Measurements from ENCODE around the gene FOSB. TPM values are rescaled to one million over a fixed set of nuclear protein-coding genes. Genes with fewer than 3 reads are reported as not detected.
A peak's percentile ranks its signal among the peaks of the same experiment; 100 is the strongest.

Gene FOSB
- total RNA-seq, 1 donor from 2014 or later: 42.8 TPM

- Histone ChIP-seq H3K4me3 (ENCODE audit: low read length in 3 of 3) (peak overlapping the region; percentile 89 to 91 (median 89)), H3K27me3 (ENCODE audit: control insufficient read depth in 3 of 3, insufficient read depth in 3 of 3, low read length in 3 of 3) (peaks cover 0 to 18% (median 8%) of the 10 kb centered on the region in 3 donors), H3K9ac (ENCODE audit: low read depth in 1 of 3, low read length in 3 of 3) (peak overlapping the region; percentile 95 to 99 (median 98)), H3K36me3 (ENCODE audit: control insufficient read depth in 3 of 3, insufficient read depth in 3 of 3, low read length in 3 of 3) (peaks cover 8 to 12% (median 11%) of the 10 kb centered on the region in 3 donors), H3K27ac (ENCODE audit: low read depth, low read length) (peak overlapping the region; percentile 99), H3K4me1 (ENCODE audit: control insufficient read depth in 3 of 3, insufficient read depth in 3 of 3, low read length in 3 of 3) (peaks cover 19 to 40% (median 25%) of the 10 kb centered on the region in 3 donors), H3K9me3 (ENCODE audit: control insufficient read depth in 3 of 3, low read length in 3 of 3) (no peaks in the 10 kb centered on the region)
These were observed 25.1 kb downstream of the FOSB start for GRCh38 chr19:45492627-45493470.

DNA sequence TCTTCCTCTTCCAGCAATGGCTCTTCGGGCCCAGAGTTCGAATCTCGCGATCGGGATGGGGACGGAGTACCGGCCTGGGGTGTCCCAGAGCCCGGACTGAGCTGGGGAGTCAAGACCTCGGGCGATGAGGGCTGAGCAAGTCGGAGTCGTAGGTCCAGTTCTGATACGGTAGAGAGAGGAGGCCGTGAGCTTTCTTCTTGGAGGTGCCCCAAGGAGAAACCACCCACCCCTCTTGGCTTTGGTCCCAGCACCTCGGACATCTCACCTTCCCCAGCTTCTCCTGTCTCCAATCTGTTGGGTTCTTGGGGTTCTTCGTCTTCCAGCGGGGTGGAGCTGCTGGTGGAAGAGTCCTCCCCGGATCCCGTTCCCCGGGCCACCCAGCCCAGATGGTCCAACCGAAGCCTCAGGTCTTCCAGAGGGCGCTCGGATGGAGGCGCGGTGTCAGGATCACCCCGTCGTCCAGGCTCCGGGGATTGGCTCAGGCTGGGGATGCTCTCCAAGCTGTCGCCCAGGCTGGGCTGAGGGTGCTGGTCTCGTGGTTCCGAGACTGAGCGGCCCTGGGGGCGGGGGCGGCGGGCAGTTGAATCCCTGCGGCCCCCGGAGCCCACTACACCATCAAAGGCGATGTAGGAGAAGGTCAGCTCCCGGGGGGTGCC lies 26.6 kb downstream of the FOSB start:
- Histone ChIP-seq H3K27ac (ENCODE audit: low read depth, low read length) (no peak overlapping the region), H3K27me3 (ENCODE audit: control insufficient read depth in 3 of 3, insufficient read depth in 3 of 3, low read length in 3 of 3) (peaks cover 4 to 29% (median 9%) of the 10 kb centered on the region in 3 donors), H3K9ac (ENCODE audit: low read depth in 1 of 3, low read length in 3 of 3) (no peak overlapping the region), H3K36me3 (ENCODE audit: control insufficient read depth in 3 of 3, insufficient read depth in 3 of 3, low read length in 3 of 3) (peaks cover 0 to 2% (median 2%) of the 10 kb centered on the region in 3 donors), H3K4me3 (ENCODE audit: low read length in 3 of 3) (no peak overlapping the region), H3K9me3 (ENCODE audit: control insufficient read depth in 3 of 3, low read length in 3 of 3) (no peaks in the 10 kb centered on the region), H3K4me1 (ENCODE audit: control insufficient read depth in 3 of 3, insufficient read depth in 3 of 3, low read length in 3 of 3) (peaks cover 23 to 50% (median 37%) of the 10 kb centered on the region in 3 donors)

DNA sequence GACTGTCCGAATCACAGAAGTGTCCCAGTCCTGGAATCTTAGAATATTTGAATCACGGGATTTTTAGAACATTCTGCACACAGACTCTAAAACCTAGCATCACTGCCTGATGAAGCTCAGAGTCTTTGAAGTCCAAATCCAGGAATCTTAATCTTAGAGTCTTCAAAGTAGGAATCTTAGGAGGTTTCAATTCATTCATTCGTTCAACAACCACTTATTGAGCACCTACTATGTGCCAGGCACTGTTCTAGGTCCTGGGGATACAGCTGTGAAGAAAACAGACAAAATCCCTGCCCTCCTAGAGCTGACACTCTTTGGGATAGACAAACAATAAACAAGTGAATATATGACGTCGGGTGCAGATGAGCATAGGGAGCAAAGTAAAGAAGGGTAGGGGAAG lies 27.4 kb downstream of the FOSB start:
- Histone ChIP-seq H3K27ac (ENCODE audit: low read depth, low read length) (no peak overlapping the region), H3K9me3 (ENCODE audit: control insufficient read depth in 3 of 3, low read length in 3 of 3) (no peaks in the 10 kb centered on the region), H3K4me1 (ENCODE audit: control insufficient read depth in 3 of 3, insufficient read depth in 3 of 3, low read length in 3 of 3) (peaks cover 23 to 51% (median 37%) of the 10 kb centered on the region in 3 donors), H3K36me3 (ENCODE audit: control insufficient read depth in 3 of 3, insufficient read depth in 3 of 3, low read length in 3 of 3) (peaks cover 0 to 2% (median 0%) of the 10 kb centered on the region in 3 donors), H3K27me3 (ENCODE audit: control insufficient read depth in 3 of 3, insufficient read depth in 3 of 3, low read length in 3 of 3) (peaks cover 7 to 29% (median 14%) of the 10 kb centered on the region in 3 donors), H3K4me3 (ENCODE audit: low read length in 3 of 3) (no peak overlapping the region), H3K9ac (ENCODE audit: low read depth in 1 of 3, low read length in 3 of 3) (no peak overlapping the region)

GRCh38 chr19:45496349-45496953 lies 28.7 kb downstream of the FOSB start:
- Histone ChIP-seq H3K27ac (ENCODE audit: low read depth, low read length) (no peak overlapping the region), H3K27me3 (ENCODE audit: control insufficient read depth in 3 of 3, insufficient read depth in 3 of 3, low read length in 3 of 3) (peaks cover 7 to 35% (median 14%) of the 10 kb centered on the region in 3 donors), H3K36me3 (ENCODE audit: control insufficient read depth in 3 of 3, insufficient read depth in 3 of 3, low read length in 3 of 3) (peaks cover 0 to 2% (median 0%) of the 10 kb centered on the region in 3 donors), H3K9me3 (ENCODE audit: control insufficient read depth in 3 of 3, low read length in 3 of 3) (no peaks in the 10 kb centered on the region), H3K9ac (ENCODE audit: low read depth in 1 of 3, low read length in 3 of 3) (peak overlapping the region in 2 of 3 donors; percentile 60 to 62), H3K4me3 (ENCODE audit: low read length in 3 of 3) (peak overlapping the region; percentile 55 to 70 (median 64)), H3K4me1 (ENCODE audit: control insufficient read depth in 3 of 3, insufficient read depth in 3 of 3, low read length in 3 of 3) (peaks cover 23 to 49% (median 37%) of the 10 kb centered on the region in 3 donors)

DNA sequence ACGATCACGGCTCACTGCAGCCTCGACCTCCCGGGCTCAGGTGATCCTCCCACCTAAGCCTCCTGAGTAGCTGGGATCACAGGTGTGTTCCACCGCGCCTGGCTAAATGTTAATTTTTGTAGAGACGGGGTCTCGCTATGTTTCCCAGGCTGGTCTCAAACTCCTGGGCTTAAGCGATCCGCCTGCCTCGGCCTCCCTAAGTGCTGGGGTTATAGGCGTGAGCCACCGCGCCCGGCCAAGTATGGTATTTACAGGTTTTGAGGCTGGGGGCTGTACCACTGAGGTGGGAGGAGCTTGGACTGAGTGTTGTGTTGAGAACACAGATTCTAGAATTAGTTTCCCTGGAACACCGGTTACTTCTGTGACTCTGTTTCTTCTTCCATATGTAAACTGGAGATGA lies 30.0 kb downstream of the FOSB start:
- Histone ChIP-seq H3K4me3 (ENCODE audit: low read length in 3 of 3) (no peak overlapping the region), H3K4me1 (ENCODE audit: control insufficient read depth in 3 of 3, insufficient read depth in 3 of 3, low read length in 3 of 3) (peaks cover 23 to 38% (median 32%) of the 10 kb centered on the region in 3 donors), H3K27me3 (ENCODE audit: control insufficient read depth in 3 of 3, insufficient read depth in 3 of 3, low read length in 3 of 3) (peaks cover 7 to 39% (median 14%) of the 10 kb centered on the region in 3 donors), H3K9ac (ENCODE audit: low read depth in 1 of 3, low read length in 3 of 3) (no peak overlapping the region), H3K36me3 (ENCODE audit: control insufficient read depth in 3 of 3, insufficient read depth in 3 of 3, low read length in 3 of 3) (no peaks in the 10 kb centered on the region), H3K27ac (ENCODE audit: low read depth, low read length) (no peak overlapping the region), H3K9me3 (ENCODE audit: control insufficient read depth in 3 of 3, low read length in 3 of 3) (no peaks in the 10 kb centered on the region)

- Histone ChIP-seq H3K27me3 (ENCODE audit: control insufficient read depth in 3 of 3, insufficient read depth in 3 of 3, low read length in 3 of 3) (peaks cover 7 to 39% (median 14%) of the 10 kb centered on the region in 3 donors), H3K9ac (ENCODE audit: low read depth in 1 of 3, low read length in 3 of 3) (peak within 1 kb of the TSS in 1 of 3 donors; percentile 40), H3K27ac (ENCODE audit: low read depth, low read length) (no peak within 1 kb of the TSS)
These were observed 30.8 kb downstream of the FOSB start, which contains the start of gene PPM1N for GRCh38 chr19:45498411-45499195. Gene PPM1N, plus strand, starts transcription at chr19:45498443. Its CDS starts 30 bp downstream, at chr19:45498473.

DNA sequence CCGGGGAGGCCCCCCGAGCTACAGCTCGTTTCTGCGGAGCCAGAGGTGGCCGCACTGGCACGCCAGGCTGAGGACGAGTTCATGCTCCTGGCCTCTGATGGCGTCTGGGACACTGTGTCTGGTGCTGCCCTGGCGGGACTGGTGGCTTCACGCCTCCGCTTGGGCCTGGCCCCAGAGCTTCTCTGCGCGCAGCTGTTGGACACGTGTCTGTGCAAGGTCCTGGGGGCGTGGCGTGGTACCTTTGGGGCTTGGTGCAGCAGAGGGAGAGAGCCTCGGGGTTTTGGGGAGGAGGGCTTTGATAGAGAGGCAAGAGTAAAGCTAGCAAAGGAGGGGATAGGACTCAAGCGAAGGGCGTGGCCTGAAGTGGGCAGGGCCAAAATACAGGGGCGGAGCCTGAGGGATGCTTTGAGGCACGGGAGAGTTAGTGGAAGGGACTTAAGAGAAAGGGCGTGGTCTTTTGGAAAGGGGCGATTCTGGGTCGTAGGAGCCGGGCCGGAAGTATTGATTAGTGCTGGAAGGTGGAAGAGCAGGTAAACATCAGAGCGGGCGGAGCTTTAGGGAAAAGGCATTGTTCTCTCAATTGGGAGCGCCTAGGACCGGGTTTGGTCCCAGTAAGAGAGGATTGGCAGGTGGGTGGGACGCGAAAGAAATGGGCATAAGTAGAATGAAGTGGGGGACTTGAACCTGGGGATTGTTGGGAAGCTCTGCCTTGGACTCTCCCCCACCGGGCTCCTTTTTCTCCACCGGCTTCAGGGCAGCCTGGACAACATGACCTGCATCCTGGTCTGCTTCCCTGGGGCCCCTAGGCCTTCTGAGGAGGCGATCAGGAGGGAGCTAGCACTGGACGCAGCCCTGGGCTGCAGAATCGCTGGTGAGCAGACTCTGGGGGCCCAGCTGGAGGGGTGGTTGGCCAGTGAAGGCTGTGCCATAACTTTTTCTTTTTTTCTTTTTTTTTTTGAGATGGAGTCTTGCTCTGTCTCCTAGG lies 31.7 kb downstream of the FOSB start:
- Histone ChIP-seq H3K9ac (ENCODE audit: low read depth in 1 of 3, low read length in 3 of 3) (peak overlapping the region in 1 of 3 donors; percentile 40), H3K27ac (ENCODE audit: low read depth, low read length) (no peak overlapping the region), H3K36me3 (ENCODE audit: control insufficient read depth in 3 of 3, insufficient read depth in 3 of 3, low read length in 3 of 3) (no peaks in the 10 kb centered on the region), H3K4me3 (ENCODE audit: low read length in 3 of 3) (peak overlapping the region in 2 of 3 donors; percentile 14 to 35), H3K27me3 (ENCODE audit: control insufficient read depth in 3 of 3, insufficient read depth in 3 of 3, low read length in 3 of 3) (peaks cover 7 to 32% (median 14%) of the 10 kb centered on the region in 3 donors), H3K4me1 (ENCODE audit: control insufficient read depth in 3 of 3, insufficient read depth in 3 of 3, low read length in 3 of 3) (peaks cover 19 to 31% (median 28%) of the 10 kb centered on the region in 3 donors), H3K9me3 (ENCODE audit: control insufficient read depth in 3 of 3, low read length in 3 of 3) (no peaks in the 10 kb centered on the region)

More at GRCh38 chr19:45498411-45499195, 30.8 kb downstream of the FOSB start, which contains the start of gene PPM1N:
- Histone ChIP-seq H3K4me3 (ENCODE audit: low read length in 3 of 3) (peak within 1 kb of the TSS; percentile 11 to 61 (median 56)), H3K9me3 (ENCODE audit: control insufficient read depth in 3 of 3, low read length in 3 of 3) (no peaks in the 10 kb centered on the region), H3K36me3 (ENCODE audit: control insufficient read depth in 3 of 3, insufficient read depth in 3 of 3, low read length in 3 of 3) (no peaks in the 10 kb centered on the region), H3K4me1 (ENCODE audit: control insufficient read depth in 3 of 3, insufficient read depth in 3 of 3, low read length in 3 of 3) (peaks cover 19 to 31% (median 28%) of the 10 kb centered on the region in 3 donors)

DNA sequence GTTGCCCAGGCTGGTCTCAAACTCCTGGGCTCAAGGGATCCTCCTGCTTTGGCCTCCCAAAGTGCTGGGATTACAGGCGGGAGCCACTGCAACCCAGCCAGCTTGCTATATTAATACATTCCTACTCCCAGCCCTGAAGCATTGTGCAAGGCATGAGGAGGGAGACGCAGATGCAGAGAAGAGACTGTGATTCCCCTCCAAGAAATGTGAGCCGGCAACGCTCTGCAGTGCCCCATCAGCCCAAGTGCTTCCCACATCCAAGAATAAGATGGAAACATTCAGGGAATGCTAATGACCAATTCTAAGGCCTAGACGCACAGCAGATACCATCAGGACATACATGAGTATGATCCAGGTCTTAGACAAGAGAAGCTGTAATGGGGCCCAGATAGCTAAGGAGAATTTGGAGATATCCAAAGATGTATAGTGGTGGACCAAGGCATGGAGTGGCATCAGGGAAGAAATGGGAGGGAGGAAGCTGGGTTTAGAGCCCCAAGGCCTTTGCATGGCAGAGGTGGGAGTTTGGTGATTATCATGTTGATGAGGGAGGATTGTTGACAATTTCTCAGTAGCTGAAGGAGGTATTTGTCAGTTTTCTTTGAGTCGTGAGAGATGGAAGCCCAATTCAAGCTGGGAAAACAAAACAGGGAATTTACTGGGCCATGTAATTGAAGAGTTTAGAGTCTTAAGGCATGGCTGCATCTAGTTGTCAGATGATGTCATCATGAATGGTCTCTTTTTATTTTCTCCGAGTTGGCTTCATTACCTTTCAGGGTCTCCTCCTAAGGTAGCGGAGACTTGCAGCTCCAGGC lies 33.3 kb downstream of the FOSB start:
- no peak overlapping the region for H3K9ac ChIP-seq (ENCODE audit: low read depth in 1 of 3, low read length in 3 of 3)
- no peak overlapping the region for H3K27ac ChIP-seq (ENCODE audit: low read depth, low read length)
- no peaks in the 10 kb centered on the region for H3K36me3 ChIP-seq (ENCODE audit: control insufficient read depth in 3 of 3, insufficient read depth in 3 of 3, low read length in 3 of 3)
- no peaks in the 10 kb centered on the region for H3K9me3 ChIP-seq (ENCODE audit: control insufficient read depth in 3 of 3, low read length in 3 of 3)
- peaks cover 7 to 24% (median 8%) of the 10 kb centered on the region in 3 donors for H3K27me3 ChIP-seq (ENCODE audit: control insufficient read depth in 3 of 3, insufficient read depth in 3 of 3, low read length in 3 of 3)
- peaks cover 16 to 26% (median 23%) of the 10 kb centered on the region in 3 donors for H3K4me1 ChIP-seq (ENCODE audit: control insufficient read depth in 3 of 3, insufficient read depth in 3 of 3, low read length in 3 of 3)
- no peak overlapping the region for H3K4me3 ChIP-seq (ENCODE audit: low read length in 3 of 3)

Data from skeletal muscle tissue (tissue), 4 donors.